ENCODE data around the gene AOPEP. TPM values are rescaled to one million over a fixed set of nuclear protein-coding genes. Genes with fewer than 3 reads are reported as not detected.

Gene AOPEP
- total RNA-seq, 4 donors from 2014 or later = 56.5 to 160 (median 103) TPM

GRCh38 chr9:94798201-94798600, 71.7 kb downstream of the AOPEP start:
- no peak overlapping the region for H3K27ac ChIP-seq
- peaks cover 25 to 32% of the 10 kb centered on the region in 2 donors for H3K4me1 ChIP-seq
- intact Hi-C loops (cut with DNase I; ENCODE audit: low total_unique reads) = no loop called here
- ATAC-seq = no peak
- DNase-seq = no peak
- TF ChIP-seq, protein P1, sequence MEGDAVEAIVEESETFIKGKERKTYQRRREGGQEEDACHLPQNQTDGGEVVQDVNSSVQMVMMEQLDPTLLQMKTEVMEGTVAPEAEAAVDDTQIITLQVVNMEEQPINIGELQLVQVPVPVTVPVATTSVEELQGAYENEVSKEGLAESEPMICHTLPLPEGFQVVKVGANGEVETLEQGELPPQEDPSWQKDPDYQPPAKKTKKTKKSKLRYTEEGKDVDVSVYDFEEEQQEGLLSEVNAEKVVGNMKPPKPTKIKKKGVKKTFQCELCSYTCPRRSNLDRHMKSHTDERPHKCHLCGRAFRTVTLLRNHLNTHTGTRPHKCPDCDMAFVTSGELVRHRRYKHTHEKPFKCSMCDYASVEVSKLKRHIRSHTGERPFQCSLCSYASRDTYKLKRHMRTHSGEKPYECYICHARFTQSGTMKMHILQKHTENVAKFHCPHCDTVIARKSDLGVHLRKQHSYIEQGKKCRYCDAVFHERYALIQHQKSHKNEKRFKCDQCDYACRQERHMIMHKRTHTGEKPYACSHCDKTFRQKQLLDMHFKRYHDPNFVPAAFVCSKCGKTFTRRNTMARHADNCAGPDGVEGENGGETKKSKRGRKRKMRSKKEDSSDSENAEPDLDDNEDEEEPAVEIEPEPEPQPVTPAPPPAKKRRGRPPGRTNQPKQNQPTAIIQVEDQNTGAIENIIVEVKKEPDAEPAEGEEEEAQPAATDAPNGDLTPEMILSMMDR (IDR thresholded peaks at IDR 0.05 in 4 of 5, conservative IDR thresholded peaks at IDR 0.05 in 1 of 5) = no peak
- TF ChIP-seq POLR2A (IDR thresholded peaks at IDR 0.05) = no peak
- H3K9me3 ChIP-seq = no peaks in the 10 kb centered on the region
- H3K27me3 ChIP-seq = no peaks in the 10 kb centered on the region
- peaks cover 0 to 6% of the 10 kb centered on the region in 2 donors for H3K36me3 ChIP-seq
- in situ Hi-C loops (cut with MboI; ENCODE audit: low sequenced_read_pairs in 4 of 4) = loop anchor here in 1 of 4 donors (25.0 kb wide), 1 partner anchor 239 kb away; no protein-coding TSS in a partner anchor
- H3K4me3 ChIP-seq = no peak overlapping the region

- in situ Hi-C loops (cut with MboI; ENCODE audit: low sequenced_read_pairs in 4 of 4) (loop anchor here in 1 of 4 donors (25.0 kb wide), 1 partner anchor 239 kb away; no protein-coding TSS in a partner anchor), intact Hi-C loops (cut with DNase I; ENCODE audit: low total_unique reads) (no loop called here)
- DNase-seq = no peak
- Histone ChIP-seq H3K27ac (no peak overlapping the region), H3K4me1 (peaks cover 25 to 32% of the 10 kb centered on the region in 2 donors), H3K9me3 (no peaks in the 10 kb centered on the region), H3K4me3 (no peak overlapping the region), H3K27me3 (no peaks in the 10 kb centered on the region), H3K36me3 (peaks cover 0 to 6% of the 10 kb centered on the region in 2 donors)
- ATAC-seq = no peak
- TF ChIP-seq, protein P1 (IDR thresholded peaks at IDR 0.05 in 4 of 5, conservative IDR thresholded peaks at IDR 0.05 in 1 of 5) = no peak
- no peak for TF ChIP-seq POLR2A (IDR thresholded peaks at IDR 0.05)
Measured at GRCh38 chr9:94798708-94799107, 72.2 kb downstream of the AOPEP start.

GRCh38 chr9:94799578-94800264, 73.2 kb downstream of the AOPEP start:
- no peak for DNase-seq
- intact Hi-C loops (cut with DNase I; ENCODE audit: low total_unique reads) (loop anchor here (5.0 kb wide), 1 partner anchor 123 kb away; no protein-coding TSS in a partner anchor), in situ Hi-C loops (cut with MboI; ENCODE audit: low sequenced_read_pairs in 4 of 4) (loop anchor here in 1 of 4 donors (25.0 kb wide), 1 partner anchor 238 kb away; no protein-coding TSS in a partner anchor)
- ATAC-seq = no peak
- peak overlapping the region in 3 of 4 donors; percentile 56 to 66 (median 57) for H3K27ac ChIP-seq
- no peak overlapping the region for H3K4me3 ChIP-seq
- H3K36me3 ChIP-seq = peaks cover 0 to under 1% of the 10 kb centered on the region in 2 donors
- no peak for TF ChIP-seq POLR2A (IDR thresholded peaks at IDR 0.05)
- TF ChIP-seq, protein P1 (IDR thresholded peaks at IDR 0.05 in 4 of 5, conservative IDR thresholded peaks at IDR 0.05 in 1 of 5) = no peak
- no peaks in the 10 kb centered on the region for H3K9me3 ChIP-seq
- peaks cover 30 to 39% of the 10 kb centered on the region in 2 donors for H3K4me1 ChIP-seq
- H3K27me3 ChIP-seq = no peaks in the 10 kb centered on the region

DNA sequence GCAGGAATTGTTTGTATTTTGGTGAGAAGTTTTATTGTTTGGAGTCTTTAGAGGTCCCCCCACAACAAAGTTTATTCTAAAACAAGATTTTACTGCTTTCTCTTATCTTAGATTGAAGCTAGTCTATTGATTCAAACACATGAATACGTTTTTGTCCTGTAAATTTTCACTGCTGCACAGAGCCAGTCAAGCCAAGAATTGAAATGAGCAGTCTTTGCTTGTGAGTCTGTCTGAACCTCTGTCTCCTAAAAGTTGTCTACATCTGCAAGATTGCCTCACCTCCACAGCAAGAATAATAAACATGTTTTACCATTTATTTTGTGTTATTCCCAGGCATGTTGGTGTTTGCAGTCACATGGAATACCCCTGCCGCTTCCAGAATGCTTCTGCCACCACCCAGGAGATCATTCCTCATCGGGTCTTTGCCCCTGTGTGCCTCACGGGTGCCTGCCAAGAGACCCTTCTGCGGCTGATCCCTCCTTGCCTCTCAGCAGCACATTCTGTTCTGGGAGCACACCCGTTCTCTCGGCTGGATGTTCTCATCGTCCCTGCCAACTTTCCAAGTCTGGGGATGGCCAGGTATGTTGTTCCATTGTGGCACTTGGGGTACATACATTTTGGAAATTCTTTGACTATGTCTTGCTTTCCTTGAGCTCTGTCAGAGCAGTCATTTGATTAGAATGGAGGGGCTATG, 74.1 kb downstream of the AOPEP start:
- in situ Hi-C loops (cut with MboI; ENCODE audit: low sequenced_read_pairs in 4 of 4) = no loop called here
- Histone ChIP-seq H3K36me3 (no peaks in the 10 kb centered on the region), H3K4me1 (peaks cover 39 to 47% of the 10 kb centered on the region in 2 donors), H3K4me3 (no peak overlapping the region), H3K9me3 (no peaks in the 10 kb centered on the region), H3K27me3 (no peaks in the 10 kb centered on the region), H3K27ac (peak overlapping the region; percentile 44 to 66 (median 56))
- ATAC-seq (peak; percentile 32 to 52), DNase-seq (no peak)
- intact Hi-C loops (cut with DNase I; ENCODE audit: low total_unique reads) = loop anchor here (5.0 kb wide), 1 partner anchor 122 kb away; no protein-coding TSS in a partner anchor
- TF ChIP-seq POLR2A (IDR thresholded peaks at IDR 0.05) = no peak
- TF ChIP-seq, protein P1 (IDR thresholded peaks at IDR 0.05 in 4 of 5, conservative IDR thresholded peaks at IDR 0.05 in 1 of 5) = no peak
